GM23338 (cell line): Measurements from ENCODE around the gene FAAH2. TPM values are rescaled to one million over a fixed set of nuclear protein-coding genes. Genes with fewer than 3 reads are reported as not detected.

ENCODE experiments used
- ETS1 ChIP-seq: IDR thresholded peaks from 2 replicates; pipeline ENCODE4 v1.6.1; 2016; ENCODE audit warnings: antibody characterized with exemption
- EZH2 ChIP-seq: fragments of 200-600 bp; sonication (generic); IDR thresholded peaks from one replicate; pipeline ENCODE4 v1.8.0; 2017; ENCODE audit warnings: antibody characterized with exemption, mild to moderate bottlenecking, low read depth; ENCODE audit not compliant: unreplicated experiment
- EZH2phosphoT487 ChIP-seq: fragments of 200-600 bp; sonication (generic); IDR thresholded peaks from one replicate; pipeline ENCODE4 v1.8.1; 2018; ENCODE audit warnings: antibody characterized with exemption; ENCODE audit not compliant: unreplicated experiment
- JUNB ChIP-seq: IDR thresholded peaks from one replicate; pipeline ENCODE4 v1.6.1; 2016; ENCODE audit warnings: antibody characterized with exemption; ENCODE audit not compliant: unreplicated experiment
- POLR2AphosphoS5 ChIP-seq: IDR thresholded peaks from 2 replicates; pipeline ENCODE4 v1.6.1; 2016; ENCODE audit warnings: antibody characterized with exemption, low read depth
- REST ChIP-seq: IDR thresholded peaks from one replicate; pipeline ENCODE4 v1.6.1; 2018; ENCODE audit warnings: antibody characterized with exemption; ENCODE audit not compliant: unreplicated experiment
- ZNF462 ChIP-seq: fragments of 250-450 bp; sonication (Bioruptor Pico); IDR thresholded peaks from 2 replicates; pipeline ENCODE4 v1.5.0; 2020; ENCODE audit warnings: mild to moderate bottlenecking, moderate library complexity
- polyA plus RNA-seq: library from polyadenylated mRNA; unstranded; fragments of >200 nt; fragmentation: Nextera tagmentation; extraction: Ambion mirVana; gene quantifications from 2 replicates; pipeline ENCODE4 v1.2.1, GENCODE V29; 2016
- total RNA-seq: library from RNA; depleted of rRNA; stranded (reverse); fragments of >200 nt; shearing (Covaris generic); gene quantifications from 2 replicates; pipeline ENCODE4 v1.2.3, GENCODE V29; 2014

The FAAH2 gene
- total and polyA plus RNA-seq, 2 experiments from 2014 or later, result 5.3 to 6.0 TPM

GRCh38 chrX:57445832-57446231 lies 159.3 kb downstream of the FAAH2 start (continued):
- TF ChIP-seq ZNF462 (CRISPR knock-in tag), result no peak
- no peak for TF ChIP-seq REST
- TF ChIP-seq EZH2phosphoT487, result no peak
- TF ChIP-seq EZH2, result no peak
- TF ChIP-seq POLR2AphosphoS5, result no peak
- TF ChIP-seq JUNB, result no peak
- TF ChIP-seq ETS1, result no peak
